ENCODE data around the gene SF3A1.

SF3A1 gene

GRCh38 chr22:30382340-30382739 is 25.6 kb upstream of the SF3A1 start:
- Histone ChIP-seq H3K4me1 (ENCODE audit: insufficient read depth, low read length) (peaks cover 5% of the 10 kb centered on the region; the same call in 1 of the 2 replicates), H3K36me3 (ENCODE audit: insufficient read depth, low read depth, low read length) (peaks cover 25% of the 10 kb centered on the region), H3K27ac (ENCODE audit: low read length) (no peak overlapping the region), H3K9ac (ENCODE audit: low read depth, low read length) (no peak overlapping the region), H3K4me3 (ENCODE audit: low read length) (no peak overlapping the region), H3K27me3 (ENCODE audit: insufficient read depth, low read length) (no peaks in the 10 kb centered on the region), H3K9me3 (ENCODE audit: insufficient read depth, low read depth, low read length) (no peaks in the 10 kb centered on the region)

GRCh38 chr22:30381264-30381663 is 24.6 kb upstream of the SF3A1 start:
- no peak overlapping the region for H3K27ac ChIP-seq (ENCODE audit: low read length)
- peaks cover 27% of the 10 kb centered on the region for H3K36me3 ChIP-seq (ENCODE audit: insufficient read depth, low read depth, low read length)
- no peak overlapping the region for H3K4me3 ChIP-seq (ENCODE audit: low read length)
- H3K9ac ChIP-seq (ENCODE audit: low read depth, low read length), result no peak overlapping the region
- H3K4me1 ChIP-seq (ENCODE audit: insufficient read depth, low read length), result peaks cover 2% of the 10 kb centered on the region; the same call in 1 of the 2 replicates
- H3K9me3 ChIP-seq (ENCODE audit: insufficient read depth, low read depth, low read length), result no peaks in the 10 kb centered on the region
- H3K27me3 ChIP-seq (ENCODE audit: insufficient read depth, low read length), result no peaks in the 10 kb centered on the region

- Histone ChIP-seq H3K27ac (ENCODE audit: low read length) (no peak overlapping the region), H3K4me3 (ENCODE audit: low read length) (no peak overlapping the region), H3K27me3 (ENCODE audit: insufficient read depth, low read length) (no peaks in the 10 kb centered on the region), H3K9ac (ENCODE audit: low read depth, low read length) (no peak overlapping the region), H3K36me3 (ENCODE audit: insufficient read depth, low read depth, low read length) (peaks cover 27% of the 10 kb centered on the region), H3K4me1 (ENCODE audit: insufficient read depth, low read length) (no peaks in the 10 kb centered on the region), H3K9me3 (ENCODE audit: insufficient read depth, low read depth, low read length) (no peaks in the 10 kb centered on the region)
These were observed 23.3 kb upstream of the SF3A1 start for GRCh38 chr22:30380011-30380410.

- Histone ChIP-seq H3K9me3 (ENCODE audit: insufficient read depth, low read depth, low read length) (no peaks in the 10 kb centered on the region), H3K4me3 (ENCODE audit: low read length) (no peak overlapping the region), H3K4me1 (ENCODE audit: insufficient read depth, low read length) (no peaks in the 10 kb centered on the region), H3K36me3 (ENCODE audit: insufficient read depth, low read depth, low read length) (peaks cover 13% of the 10 kb centered on the region; the same call in 1 of the 2 replicates), H3K27me3 (ENCODE audit: insufficient read depth, low read length) (no peaks in the 10 kb centered on the region), H3K9ac (ENCODE audit: low read depth, low read length) (no peak overlapping the region), H3K27ac (ENCODE audit: low read length) (no peak overlapping the region)
These were observed 18.7 kb upstream of the SF3A1 start for GRCh38 chr22:30375312-30375849.

GRCh38 chr22:30373331-30374325 is 16.9 kb upstream of the SF3A1 start:
- Histone ChIP-seq H3K4me1 (ENCODE audit: insufficient read depth, low read length) (no peaks in the 10 kb centered on the region), H3K9ac (ENCODE audit: low read depth, low read length) (no peak overlapping the region), H3K27ac (ENCODE audit: low read length) (no peak overlapping the region), H3K4me3 (ENCODE audit: low read length) (no peak overlapping the region), H3K27me3 (ENCODE audit: insufficient read depth, low read length) (no peaks in the 10 kb centered on the region), H3K9me3 (ENCODE audit: insufficient read depth, low read depth, low read length) (no peaks in the 10 kb centered on the region), H3K36me3 (ENCODE audit: insufficient read depth, low read depth, low read length) (peaks cover 5% of the 10 kb centered on the region; the same call in 1 of the 2 replicates)

GRCh38 chr22:30372915-30373314 is 16.2 kb upstream of the SF3A1 start:
- Histone ChIP-seq H3K9me3 (ENCODE audit: insufficient read depth, low read depth, low read length) (no peaks in the 10 kb centered on the region), H3K4me3 (ENCODE audit: low read length) (no peak overlapping the region), H3K27me3 (ENCODE audit: insufficient read depth, low read length) (no peaks in the 10 kb centered on the region), H3K4me1 (ENCODE audit: insufficient read depth, low read length) (no peaks in the 10 kb centered on the region), H3K27ac (ENCODE audit: low read length) (no peak overlapping the region), H3K9ac (ENCODE audit: low read depth, low read length) (no peak overlapping the region), H3K36me3 (ENCODE audit: insufficient read depth, low read depth, low read length) (peaks cover 5% of the 10 kb centered on the region; the same call in 1 of the 2 replicates)

- Histone ChIP-seq H3K9ac (ENCODE audit: low read depth, low read length) (no peak overlapping the region), H3K4me3 (ENCODE audit: low read length) (no peak overlapping the region), H3K4me1 (ENCODE audit: insufficient read depth, low read length) (no peaks in the 10 kb centered on the region), H3K27me3 (ENCODE audit: insufficient read depth, low read length) (no peaks in the 10 kb centered on the region), H3K36me3 (ENCODE audit: insufficient read depth, low read depth, low read length) (no peaks in the 10 kb centered on the region), H3K27ac (ENCODE audit: low read length) (no peak overlapping the region), H3K9me3 (ENCODE audit: insufficient read depth, low read depth, low read length) (no peaks in the 10 kb centered on the region)
These were observed 15.3 kb upstream of the SF3A1 start for GRCh38 chr22:30371981-30372380.

- H3K4me1 ChIP-seq (ENCODE audit: insufficient read depth, low read length), result no peaks in the 10 kb centered on the region
- H3K27ac ChIP-seq (ENCODE audit: low read length), result no peak overlapping the region
- H3K27me3 ChIP-seq (ENCODE audit: insufficient read depth, low read length), result no peaks in the 10 kb centered on the region
- no peaks in the 10 kb centered on the region for H3K9me3 ChIP-seq (ENCODE audit: insufficient read depth, low read depth, low read length)
- H3K36me3 ChIP-seq (ENCODE audit: insufficient read depth, low read depth, low read length), result no peaks in the 10 kb centered on the region
- no peak overlapping the region for H3K4me3 ChIP-seq (ENCODE audit: low read length)
- no peak overlapping the region for H3K9ac ChIP-seq (ENCODE audit: low read depth, low read length)
These were observed 14.6 kb upstream of the SF3A1 start for GRCh38 chr22:30371321-30371720.

GRCh38 chr22:30370641-30371230 is 14.0 kb upstream of the SF3A1 start:
- Histone ChIP-seq H3K4me3 (ENCODE audit: low read length) (no peak overlapping the region), H3K9me3 (ENCODE audit: insufficient read depth, low read depth, low read length) (no peaks in the 10 kb centered on the region), H3K9ac (ENCODE audit: low read depth, low read length) (no peak overlapping the region), H3K27me3 (ENCODE audit: insufficient read depth, low read length) (no peaks in the 10 kb centered on the region), H3K4me1 (ENCODE audit: insufficient read depth, low read length) (no peaks in the 10 kb centered on the region), H3K36me3 (ENCODE audit: insufficient read depth, low read depth, low read length) (no peaks in the 10 kb centered on the region), H3K27ac (ENCODE audit: low read length) (no peak overlapping the region)

- H3K27me3 ChIP-seq (ENCODE audit: insufficient read depth, low read length), result no peaks in the 10 kb centered on the region
- no peaks in the 10 kb centered on the region for H3K4me1 ChIP-seq (ENCODE audit: insufficient read depth, low read length)
- no peak overlapping the region for H3K9ac ChIP-seq (ENCODE audit: low read depth, low read length)
- no peak overlapping the region for H3K4me3 ChIP-seq (ENCODE audit: low read length)
- no peaks in the 10 kb centered on the region for H3K36me3 ChIP-seq (ENCODE audit: insufficient read depth, low read depth, low read length)
- H3K9me3 ChIP-seq (ENCODE audit: insufficient read depth, low read depth, low read length), result no peaks in the 10 kb centered on the region
- no peak overlapping the region for H3K27ac ChIP-seq (ENCODE audit: low read length)
These were observed 11.7 kb upstream of the SF3A1 start for GRCh38 chr22:30368420-30368819.

GRCh38 chr22:30365891-30366290 is 9.2 kb upstream of the SF3A1 start:
- Histone ChIP-seq H3K27ac (ENCODE audit: low read length) (no peak overlapping the region), H3K36me3 (ENCODE audit: insufficient read depth, low read depth, low read length) (no peaks in the 10 kb centered on the region), H3K4me1 (ENCODE audit: insufficient read depth, low read length) (peaks cover 7% of the 10 kb centered on the region; the same call in 1 of the 2 replicates), H3K27me3 (ENCODE audit: insufficient read depth, low read length) (no peaks in the 10 kb centered on the region), H3K9me3 (ENCODE audit: insufficient read depth, low read depth, low read length) (no peaks in the 10 kb centered on the region), H3K4me3 (ENCODE audit: low read length) (no peak overlapping the region), H3K9ac (ENCODE audit: low read depth, low read length) (no peak overlapping the region)
